DOHH2 (cell line): Measurements from ENCODE around the gene ALS2CL.

Source experiments
- EZH2phosphoT487 ChIP-seq: fragments of 200-600 bp; sonication (generic); IDR thresholded peaks from 2 replicates; pipeline ENCODE4 v1.6.1; 2017; ENCODE audit warnings: borderline replicate concordance, mild to moderate bottlenecking, antibody characterized with exemption, low read length, moderate library complexity, mixed read lengths
- TF ChIP-seq, protein P1 (sequence below): fragments of 200-600 bp; sonication (generic); IDR thresholded peaks from one replicate; pipeline ENCODE4 v1.5.1; 2014; ENCODE audit warnings: antibody characterized with exemption, mild to moderate bottlenecking, low read depth, low read length; ENCODE audit not compliant: poor library complexity, severe bottlenecking

DNA sequence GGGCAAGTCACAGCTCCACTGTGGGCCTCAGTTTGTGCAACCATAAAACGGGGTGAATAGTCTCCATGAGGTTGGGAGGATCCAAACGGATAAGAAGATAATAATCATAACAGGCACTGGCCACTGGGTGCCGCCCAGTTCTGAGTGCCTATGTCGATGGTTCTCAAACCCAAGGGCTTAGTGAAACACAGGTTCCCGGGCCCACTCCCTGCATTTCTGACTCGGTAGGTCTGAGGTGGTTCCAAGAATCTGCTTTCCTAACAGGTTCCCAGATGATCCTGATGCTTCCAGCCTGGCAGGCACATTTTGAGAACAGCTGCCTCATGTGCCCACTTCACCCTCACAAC, 21.2 kb downstream of the ALS2CL start:
- no peak for TF ChIP-seq EZH2phosphoT487
- TF ChIP-seq, protein P1, sequence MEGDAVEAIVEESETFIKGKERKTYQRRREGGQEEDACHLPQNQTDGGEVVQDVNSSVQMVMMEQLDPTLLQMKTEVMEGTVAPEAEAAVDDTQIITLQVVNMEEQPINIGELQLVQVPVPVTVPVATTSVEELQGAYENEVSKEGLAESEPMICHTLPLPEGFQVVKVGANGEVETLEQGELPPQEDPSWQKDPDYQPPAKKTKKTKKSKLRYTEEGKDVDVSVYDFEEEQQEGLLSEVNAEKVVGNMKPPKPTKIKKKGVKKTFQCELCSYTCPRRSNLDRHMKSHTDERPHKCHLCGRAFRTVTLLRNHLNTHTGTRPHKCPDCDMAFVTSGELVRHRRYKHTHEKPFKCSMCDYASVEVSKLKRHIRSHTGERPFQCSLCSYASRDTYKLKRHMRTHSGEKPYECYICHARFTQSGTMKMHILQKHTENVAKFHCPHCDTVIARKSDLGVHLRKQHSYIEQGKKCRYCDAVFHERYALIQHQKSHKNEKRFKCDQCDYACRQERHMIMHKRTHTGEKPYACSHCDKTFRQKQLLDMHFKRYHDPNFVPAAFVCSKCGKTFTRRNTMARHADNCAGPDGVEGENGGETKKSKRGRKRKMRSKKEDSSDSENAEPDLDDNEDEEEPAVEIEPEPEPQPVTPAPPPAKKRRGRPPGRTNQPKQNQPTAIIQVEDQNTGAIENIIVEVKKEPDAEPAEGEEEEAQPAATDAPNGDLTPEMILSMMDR: no peak
